Ishikawa (cell line): ENCODE data around the gene TYR.

Source experiments
- EGR1 ChIP-seq: IDR thresholded peaks from 2 replicates; pipeline ENCODE4 v1.6.1; 2012
- FOXM1 ChIP-seq: IDR thresholded peaks from 2 replicates; pipeline ENCODE4 v1.6.1; 2012; ENCODE audit warnings: low read depth, borderline replicate concordance
- MAX ChIP-seq: IDR thresholded peaks from 2 replicates; pipeline ENCODE4 v1.6.1; 2012
- TAF1 ChIP-seq: IDR thresholded peaks from 2 replicates; pipeline ENCODE4 v1.6.1; 2012; ENCODE audit warnings: low read depth, mild to moderate bottlenecking
- TCF12 ChIP-seq: IDR thresholded peaks from 2 replicates; pipeline ENCODE4 v1.6.1; 2012; ENCODE audit warnings: low read depth
- YY1 ChIP-seq: IDR thresholded peaks from 2 replicates; pipeline ENCODE4 v1.6.1; 2012; ENCODE audit warnings: low read depth

GRCh38 chr11:89267660-89268302 is 90.1 kb downstream of the TYR start:
- TF ChIP-seq MAX (no peak), EGR1 (no peak), YY1 (no peak), TCF12 (no peak), FOXM1 (no peak), TAF1 (no peak)
